Activated CD8-positive, alpha-beta T cell treated with anti-CD3 and anti-CD28 coated beads, Interleukin-2, amount 10 ng/mL, durations not matched to agents 7 days and 5 days (primary cell): ENCODE measurements around the gene SEMA4A. TPM values are rescaled to one million over a fixed set of nuclear protein-coding genes. Genes with fewer than 3 reads are reported as not detected.

ENCODE experiments used
- ATAC-seq: fragments of 150-1000 bp; cut with Tn5 transposase; one replicate; pipeline ENCODE4 v1.10.0; 2021; ENCODE audit warnings: moderate library complexity
- CTCF ChIA-PET: fragments of 350-600 bp; sonication (Branson Sonifier 250); formaldehyde crosslinking; loops from one replicate; lab custom pipeline; 2021; ENCODE audit warnings: antibody characterized with exemption; lab: Charles Lee
- POLR2A ChIA-PET: fragments of 350-600 bp; sonication (Branson Sonifier 250); formaldehyde crosslinking; loops from one replicate; lab custom pipeline; 2021; ENCODE audit warnings: antibody characterized with exemption; lab: Charles Lee
- DNase-seq: peaks from one replicate; pipeline ENCODE4 v3.0.0-alpha.2; 2020
- H3K27ac Mint-ChIP-seq: one replicate; pipeline ENCODE4 v1.8.0; 2021; ENCODE audit warnings: mild to moderate bottlenecking, mixed read lengths
- H3K27me3 Mint-ChIP-seq: one replicate; pipeline ENCODE4 v1.8.0; 2021; ENCODE audit warnings: low read depth, mixed read lengths
- H3K36me3 Mint-ChIP-seq: one replicate; pipeline ENCODE4 v1.8.0; 2021; ENCODE audit warnings: low read depth, mixed read lengths
- H3K4me1 Mint-ChIP-seq: one replicate; pipeline ENCODE4 v1.8.0; 2021; ENCODE audit warnings: low read depth, mixed read lengths
- H3K4me3 Mint-ChIP-seq: one replicate; pipeline ENCODE4 v1.8.0; 2021; ENCODE audit warnings: mild to moderate bottlenecking, mixed read lengths
- H3K9me3 Mint-ChIP-seq: one replicate; pipeline ENCODE4 v1.8.0; 2022; ENCODE audit warnings: mixed read lengths; ENCODE audit not compliant: insufficient read depth
- total RNA-seq, 2 experiments: library from RNA; stranded (reverse); gene quantifications; one replicate each; pipeline ENCODE4 v1.2.3, GENCODE V29; 2021

SEMA4A gene
- total RNA-seq, 2 experiments from 2014 or later = 16.8 to 17.8 TPM

GRCh38 chr1:156226116-156226538 is 72.7 kb downstream of the SEMA4A start:
- ATAC-seq (peak; percentile 5), DNase-seq (no peak)
- H3K4me3 Mint-ChIP-seq = no peak overlapping the region
- peaks cover 56% of the 10 kb centered on the region for H3K36me3 Mint-ChIP-seq
- no peaks in the 10 kb centered on the region for H3K9me3 Mint-ChIP-seq
- H3K4me1 Mint-ChIP-seq = peaks cover 51% of the 10 kb centered on the region
- H3K27ac Mint-ChIP-seq = peak overlapping the region; percentile 90
- H3K27me3 Mint-ChIP-seq = no peaks in the 10 kb centered on the region
- CTCF ChIA-PET = interaction anchor here (1.1 to 10.4 kb wide), 25 partner anchors 8 to 143 kb away, joined by 3 to 254 read pairs (median 5); partner anchors contain the start of genes PMF1 and SLC25A44
- POLR2A ChIA-PET = interaction anchor here (1.2 to 5.7 kb wide), 9 partner anchors 12 to 85 kb away, joined by 3 to 75 read pairs (median 7); partner anchors contain the start of genes PMF1, SEMA4A, SLC25A44 and SMG5

DNA sequence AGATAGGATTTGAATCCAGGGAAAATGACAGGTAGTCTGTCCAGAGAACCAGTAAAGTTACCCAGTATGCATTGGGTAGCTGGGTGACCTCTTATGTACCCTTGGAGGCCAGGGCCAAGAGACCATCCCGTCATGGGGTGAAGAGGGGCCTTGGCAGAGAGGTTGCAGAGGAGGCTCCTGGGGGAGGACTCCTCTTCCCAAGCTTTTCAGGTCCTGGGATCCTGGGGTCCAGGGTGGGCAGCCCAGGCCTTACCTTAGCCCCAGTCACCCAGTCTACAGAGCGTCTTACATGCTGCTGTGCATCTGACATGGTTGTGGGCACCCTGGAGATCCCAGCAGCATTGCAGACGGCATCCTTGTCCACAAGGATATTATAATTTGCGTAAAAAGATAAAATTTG is 73.4 kb downstream of the SEMA4A start:
- Mint-ChIP-seq H3K4me3 (no peak overlapping the region), H3K27me3 (no peaks in the 10 kb centered on the region), H3K4me1 (peaks cover 44% of the 10 kb centered on the region), H3K36me3 (peaks cover 50% of the 10 kb centered on the region), H3K27ac (peak overlapping the region; percentile 90), H3K9me3 (no peaks in the 10 kb centered on the region)
- ATAC-seq (no peak), DNase-seq (no peak)
- ChIA-PET POLR2A (interaction anchor here (1.2 to 5.7 kb wide), 4 partner anchors 13 to 86 kb away, joined by 3 to 75 read pairs (median 14); partner anchors contain the start of genes PMF1 and SMG5), CTCF (interaction anchor here (1.1 to 10.4 kb wide), 18 partner anchors 9 to 131 kb away, joined by 3 to 254 read pairs (median 5); partner anchors contain the start of genes PMF1 and SLC25A44)

Other genes starting within 250 kb of the SEMA4A start
- gene RIT1, start 242.2 kb upstream of the SEMA4A start, total RNA-seq = 10 to 100 TPM; 26.0 to 26.4 TPM
- gene KHDC4, start 219.2 kb upstream of the SEMA4A start, total RNA-seq = 10 to 100 TPM; 64.5 to 68.9 TPM
- gene RXFP4, start 211.9 kb upstream of the SEMA4A start, total RNA-seq = not detected
- 100 to 1,000 TPM; 142 to 147 TPM for gene ARHGEF2, start 175.0 kb upstream of the SEMA4A start, total RNA-seq
- 100 to 1,000 TPM; 216 to 233 TPM for gene SSR2, start 132.6 kb upstream of the SEMA4A start, total RNA-seq
- gene UBQLN4, start 99.8 kb upstream of the SEMA4A start, total RNA-seq = 10 to 100 TPM; 32.8 to 33.3 TPM
- gene LAMTOR2, start 98.8 kb upstream of the SEMA4A start, total RNA-seq = 10 to 100 TPM; 72.4 to 74.1 TPM
- under 1 TPM in 1 of 2 experiments, not detected in 1; 0.50 TPM for gene RAB25, start 92.4 kb upstream of the SEMA4A start, total RNA-seq
- under 1 TPM; 0.05 TPM for gene MEX3A, start 71.1 kb upstream of the SEMA4A start, total RNA-seq
- 10 to 100 TPM in 1 of 2 experiments, 1 to 10 TPM in 1; 8.5 to 10.3 TPM for gene LMNA, start 38.9 kb upstream of the SEMA4A start, total RNA-seq
- 10 to 100 TPM; 31.8 to 33.8 TPM for gene SLC25A44, start 40.5 kb downstream of the SEMA4A start, total RNA-seq
- gene PMF1, start 59.4 kb downstream of the SEMA4A start, total RNA-seq = 10 to 100 TPM; 72.3 to 77.3 TPM
- 1 to 10 TPM; 2.8 TPM for gene BGLAP, start 88.6 kb downstream of the SEMA4A start, total RNA-seq
- 1 to 10 TPM; 8.6 to 9.9 TPM for gene PAQR6, start 94.5 kb downstream of the SEMA4A start, total RNA-seq
- gene SMG5, start 129.2 kb downstream of the SEMA4A start, total RNA-seq = 10 to 100 TPM; 75.2 to 78.2 TPM
- gene TMEM79, start 130.7 kb downstream of the SEMA4A start, total RNA-seq = 10 to 100 TPM in 1 of 2 experiments, 1 to 10 TPM in 1; 9.1 to 11.0 TPM
- 10 to 100 TPM; 27.7 to 29.8 TPM for gene GLMP, start 142.1 kb downstream of the SEMA4A start, total RNA-seq
- not detected for gene VHLL, start 145.7 kb downstream of the SEMA4A start, total RNA-seq
- gene CCT3, start 184.7 kb downstream of the SEMA4A start, total RNA-seq = 100 to 1,000 TPM; 266 to 269 TPM
- gene TSACC, start 184.9 kb downstream of the SEMA4A start, total RNA-seq = under 1 TPM; 0.73 to 0.76 TPM
- not detected for gene RHBG, start 215.6 kb downstream of the SEMA4A start, total RNA-seq